Measurements from ENCODE around the gene TMEM218. TPM values are rescaled to one million over a fixed set of nuclear protein-coding genes. Genes with fewer than 3 reads are reported as not detected.

TMEM218 gene
- total and polyA plus RNA-seq, 10 of the 15 experiments (the other 5 are each of a cell fraction or from before 2014, with no cell fraction given): 11.2 to 50.3 (median 28.8) TPM

- Histone ChIP-seq H3K27ac (ENCODE audit: control insufficient read depth, insufficient read depth) (no peak overlapping the region), H3K4me2 (ENCODE audit: control insufficient read depth, insufficient read depth) (no peak overlapping the region), H3K9ac (ENCODE audit: control insufficient read depth, insufficient read depth, low read length) (no peak overlapping the region), H3K27me3 (replicated peaks in 1 of 2; ENCODE audit: control insufficient read depth in 2 of 2, insufficient read depth in 2 of 2, low read length in 1 of 2) (no peaks in the 10 kb centered on the region), H3K9me3 (replicated peaks; ENCODE audit: control insufficient read depth, insufficient read depth, low read length) (no peaks in the 10 kb centered on the region), H3K36me3 (ENCODE audit: control insufficient read depth in 2 of 2, insufficient read depth in 2 of 2, low read length in 1 of 2) (peaks cover 0 to 2% of the 10 kb centered on the region in 2 experiments; a peak in 1 of 4 replicates), H4K20me1 (ENCODE audit: control insufficient read depth, insufficient read depth) (no peaks in the 10 kb centered on the region), H2AFZ (ENCODE audit: control insufficient read depth, low read depth, low read length) (no peak overlapping the region), H3K4me1 (ENCODE audit: control insufficient read depth, insufficient read depth, low read length) (no peaks in the 10 kb centered on the region), H3K79me2 (ENCODE audit: control insufficient read depth, insufficient read depth, low read length) (no peaks in the 10 kb centered on the region), H3K4me3 (no peak overlapping the region)
- WGBS (ENCODE audit: insufficient coverage, insufficient replicate concordance, low lambda C conversion rate, missing lambda C conversion rate): 69% methylated on average over 20 of the region's 20 CpGs
- ATAC-seq (peak; percentile 28; the same call in 1 of the 3 replicates), FAIRE-seq (no peak), DNase-seq (ENCODE audit: low read depth, low spot score) (no peak)
- intact Hi-C loops (cut with micrococcal nuclease; ENCODE audit: unreplicated experiment): no loop called here
- in situ Hi-C loops (cut with MboI): no loop called here
- POLR2A ChIA-PET: no interaction called here
- RAD21 ChIA-PET (ENCODE audit: unreplicated experiment): no interaction called here
- CTCF ChIA-PET: interaction anchor here (1.3 to 7.4 kb wide), 2 partner anchors 13 to 56 kb away, joined by 3 to 100 read pairs; no protein-coding TSS in a partner anchor
- no TSS peak for BruUV-seq (replicated peaks)
- SMC1A ChIA-PET (ENCODE audit: uncharacterized antibody, unreplicated experiment): interaction anchor here (0.9 kb wide), 1 partner anchor 26 kb away, joined by 3 read pairs; the partner anchor contains the start of gene TMEM218
- TF ChIP-seq POLR2AphosphoS5 (IDR thresholded peaks at IDR 0.05; ENCODE audit: low read length): no peak
- TF ChIP-seq CHD1 (IDR thresholded peaks at IDR 0.05; ENCODE audit: low read depth, low read length): no peak
- TF ChIP-seq ASH2L (IDR thresholded peaks at IDR 0.05; ENCODE audit: borderline replicate concordance, low read depth): no peak
- no peak for TF ChIP-seq PML (IDR thresholded peaks at IDR 0.05; ENCODE audit: low read length)
- no peak for TF ChIP-seq STAT3 (IDR thresholded peaks at IDR 0.05; ENCODE audit: low read depth, low read length)
- TF ChIP-seq RFX5 (IDR thresholded peaks at IDR 0.05; ENCODE audit: low read depth, low read length): no peak
- TF ChIP-seq HDGF (IDR thresholded peaks at IDR 0.05): no peak
- no peak for TF ChIP-seq ZBTB11 (CRISPR knock-in tag; IDR thresholded peaks at IDR 0.05)
- TF ChIP-seq STAT1 (conservative IDR thresholded peaks at IDR 0.05): no peak
- no peak for TF ChIP-seq TCF12 (IDR thresholded peaks at IDR 0.05; ENCODE audit: low read depth, low read length)
- no peak for TF ChIP-seq TCF7 (IDR thresholded peaks at IDR 0.05; ENCODE audit: borderline replicate concordance)
- no peak for TF ChIP-seq USF2 (IDR thresholded peaks at IDR 0.05; ENCODE audit: borderline replicate concordance, low read depth, low read length)
- no peak for TF ChIP-seq MXI1 (IDR thresholded peaks at IDR 0.05; ENCODE audit: low read depth, low read length)
- no peak for TF ChIP-seq IRF4 (IDR thresholded peaks at IDR 0.05; ENCODE audit: low read depth, low read length)
- TF ChIP-seq BCL3 (IDR thresholded peaks at IDR 0.05; ENCODE audit: borderline replicate concordance, insufficient read depth, low read depth, low read length, poor library complexity, severe bottlenecking): no peak
- TF ChIP-seq MLLT1 (IDR thresholded peaks at IDR 0.05): no peak
Measured at GRCh38 chr11:125085301-125086081, 25.9 kb downstream of the TMEM218 start.
